NCI-H187 (cell line): Measurements from ENCODE around the gene PARD3B.

Experiments
- DNase-seq, 2 experiments: peaks; one replicate each; lab custom pipeline; 2025; lab: John Stamatoyannopoulos, UW

PARD3B gene

DNA sequence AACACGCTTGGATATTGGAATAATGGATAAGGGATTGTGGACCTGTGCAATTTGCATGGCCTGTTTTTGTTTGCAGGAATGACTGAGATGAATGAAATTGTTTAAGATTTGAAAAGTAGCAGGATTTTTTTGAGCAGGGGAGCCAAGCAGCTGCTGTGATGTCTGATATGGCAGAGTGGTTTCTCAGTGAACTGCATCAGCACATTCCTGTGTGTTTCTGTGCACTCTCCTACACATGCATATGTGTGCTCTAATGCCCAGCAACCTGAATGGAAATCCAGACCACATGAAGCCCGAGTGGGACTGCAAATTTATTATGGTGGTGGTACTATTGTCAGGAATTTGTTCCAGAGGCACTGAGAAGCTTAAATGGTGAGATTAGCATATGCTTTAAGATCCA lies 161.7 kb downstream of the PARD3B start:
- DNase-seq = no peak

DNA sequence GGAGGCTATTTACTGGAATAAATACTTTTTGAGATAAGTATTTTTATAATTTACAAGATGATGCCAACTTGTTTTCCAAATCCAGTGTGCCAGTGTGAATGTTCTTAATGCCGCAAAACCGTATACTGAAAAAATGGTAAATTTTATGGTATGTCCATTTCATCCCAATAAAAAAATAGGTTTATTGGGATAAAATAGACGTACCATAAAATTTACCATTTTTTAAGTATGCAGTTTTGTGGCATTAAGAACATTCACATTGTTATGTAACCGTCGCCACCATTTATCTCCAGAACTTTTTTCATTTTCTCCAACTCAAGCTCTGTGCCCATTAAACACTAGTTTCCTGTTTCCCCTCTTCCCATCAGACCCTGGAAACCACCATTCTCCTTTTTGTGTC lies 167.9 kb downstream of the PARD3B start:
- no peak for DNase-seq

DNA sequence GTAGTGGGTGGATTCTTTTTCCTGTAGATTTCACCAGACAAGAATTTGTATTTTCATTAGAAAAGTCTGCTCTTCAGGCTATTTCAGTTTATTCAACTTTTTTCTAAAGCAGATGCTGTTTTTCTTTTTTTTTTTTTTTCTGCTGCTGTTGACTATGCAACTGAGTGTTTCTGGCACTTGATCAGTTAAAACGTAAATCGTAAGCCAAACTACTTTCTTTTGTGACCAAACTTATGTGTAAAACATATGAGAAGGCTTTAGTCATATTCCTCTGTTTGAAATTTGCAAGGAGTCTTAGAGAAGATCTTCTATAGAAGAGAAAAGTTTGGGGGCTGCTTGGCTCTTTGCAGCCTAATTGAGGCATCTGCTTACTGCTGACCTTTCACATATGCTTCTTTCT lies 170.1 kb downstream of the PARD3B start:
- DNase-seq = no peak

GRCh38 chr2:204717591-204717990 lies 172.3 kb downstream of the PARD3B start:
- no peak for DNase-seq

- DNase-seq = no peak
Observed at GRCh38 chr2:204718607-204719006, 173.3 kb downstream of the PARD3B start.

DNA sequence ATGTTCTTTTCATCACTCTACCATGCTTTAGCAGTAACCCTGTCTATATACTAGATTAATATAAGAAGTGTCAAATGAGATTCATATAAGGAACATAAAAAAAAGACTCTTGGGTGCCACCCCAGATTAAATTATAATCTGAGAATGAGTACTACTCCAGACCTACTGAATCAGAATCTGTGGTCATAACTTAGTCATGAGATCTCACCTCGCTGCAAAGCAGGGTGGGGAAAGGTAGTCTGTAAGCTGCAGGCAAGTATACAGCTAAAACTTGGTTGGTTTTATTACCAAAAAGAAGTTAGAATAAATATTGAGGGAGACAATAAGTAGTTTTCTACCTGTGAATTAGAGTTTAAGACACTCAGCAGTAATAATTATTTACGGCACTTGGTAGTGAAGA lies 175.6 kb downstream of the PARD3B start:
- DNase-seq = no peak

DNA sequence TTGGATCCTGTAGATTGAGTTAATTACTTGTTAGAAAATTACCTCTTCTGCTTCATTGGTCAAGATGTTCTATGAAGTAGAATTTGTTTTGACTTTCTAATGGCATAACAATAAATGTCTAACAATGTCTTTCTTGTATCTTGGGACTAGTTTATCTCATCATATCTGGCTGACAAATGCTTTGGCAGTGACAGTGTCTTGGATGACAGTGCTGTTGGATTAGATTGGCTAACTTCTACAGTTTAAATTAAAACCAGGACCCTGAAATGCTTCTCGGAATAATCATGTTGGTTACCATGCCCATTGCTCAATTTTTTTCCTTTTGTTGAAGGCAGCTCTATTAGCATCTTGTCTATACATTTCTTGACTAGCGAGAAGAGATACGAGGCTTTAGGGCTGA lies 176.9 kb downstream of the PARD3B start:
- no peak for DNase-seq

GRCh38 chr2:204722691-204723090 lies 177.4 kb downstream of the PARD3B start:
- DNase-seq = no peak

DNA sequence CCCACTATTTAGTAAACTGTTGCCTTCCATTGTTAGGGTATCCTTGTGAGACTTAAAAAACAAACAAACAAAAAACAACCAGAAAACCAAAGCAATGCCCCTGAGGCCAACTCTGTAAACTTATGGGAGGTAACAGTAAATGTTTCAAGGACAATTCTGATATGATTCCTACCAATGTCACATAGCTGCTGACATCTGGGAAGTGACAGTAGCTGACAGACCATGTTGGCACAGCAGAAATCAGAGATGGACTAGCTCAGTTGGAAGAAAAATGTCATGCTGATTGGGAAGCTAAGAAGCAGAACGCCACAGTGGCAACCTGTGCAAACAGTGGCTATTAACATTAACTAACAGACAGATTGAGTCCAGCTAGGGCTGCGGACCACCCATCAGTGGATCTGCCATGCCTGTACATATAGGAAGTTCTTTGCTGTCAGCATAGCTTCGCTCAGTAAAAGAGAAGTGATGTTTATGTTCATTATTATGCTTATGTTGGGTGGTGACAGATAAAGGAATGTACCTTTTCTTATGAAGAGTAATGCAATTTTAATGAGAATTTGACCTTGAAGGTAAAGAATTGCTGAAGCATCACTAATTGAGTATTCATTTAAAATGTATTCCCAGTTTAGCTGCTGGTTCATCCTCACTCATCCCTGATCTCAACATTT lies 180.6 kb downstream of the PARD3B start:
- DNase-seq = no peak

DNA sequence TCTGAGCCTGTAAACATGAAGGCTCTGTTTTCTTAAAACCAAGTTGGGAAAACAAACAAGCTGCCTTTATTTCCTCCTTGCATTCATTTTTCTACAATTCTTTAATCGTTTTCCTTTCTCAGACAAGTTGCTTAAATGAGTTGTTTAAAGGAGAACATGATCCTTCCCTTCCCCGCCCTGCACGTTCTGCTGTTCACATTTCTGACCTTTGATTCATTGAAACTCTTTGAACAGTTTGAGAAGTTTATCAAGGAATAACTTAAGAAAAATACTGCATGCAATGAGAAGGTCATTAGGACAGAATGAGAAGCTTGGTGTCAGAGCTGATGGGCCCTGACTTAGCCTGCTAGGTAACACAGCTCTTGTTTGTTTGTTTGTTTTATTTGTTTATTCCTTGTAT lies 181.6 kb downstream of the PARD3B start:
- DNase-seq = no peak

GRCh38 chr2:204727368-204727767 lies 182.1 kb downstream of the PARD3B start:
- DNase-seq = no peak

DNA sequence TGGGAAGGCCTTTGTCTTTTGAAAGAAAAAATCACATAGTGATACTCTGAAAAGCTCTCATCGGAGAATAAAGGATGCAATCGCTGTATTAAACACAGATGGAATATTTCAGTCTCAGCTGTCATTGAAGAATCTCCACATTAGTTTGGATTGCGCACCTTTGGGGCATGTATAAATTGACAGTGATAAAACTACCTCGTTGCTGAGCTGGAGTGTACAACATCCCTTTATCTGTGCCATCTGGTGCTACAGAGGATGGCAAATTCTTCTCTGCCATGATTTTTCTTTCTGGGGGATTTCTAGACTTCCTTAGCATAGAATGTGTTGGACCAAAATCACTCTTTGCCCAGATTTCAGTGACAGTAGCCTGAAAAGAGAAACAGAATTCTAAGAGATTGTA lies 185.3 kb downstream of the PARD3B start:
- no peak for DNase-seq

DNA sequence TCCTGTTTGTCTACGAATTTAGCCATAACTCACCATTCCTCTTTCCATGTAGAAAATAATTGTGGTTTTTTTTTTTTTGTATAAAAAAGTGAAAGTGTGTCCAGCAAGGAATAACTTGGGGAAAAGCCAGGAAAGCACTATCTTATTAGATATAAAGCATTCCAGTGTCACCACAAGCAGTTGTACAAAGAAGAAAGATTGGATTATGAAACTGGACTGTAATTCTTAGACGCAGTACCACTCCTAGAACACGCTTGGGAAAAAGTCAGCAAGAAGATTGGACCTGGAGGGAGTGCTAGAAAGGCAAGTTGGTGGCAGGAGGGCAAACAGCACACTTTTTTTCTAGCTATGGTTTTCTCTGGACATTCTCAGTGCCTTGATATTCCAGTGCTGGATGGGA lies 186.7 kb downstream of the PARD3B start:
- no peak for DNase-seq

DNA sequence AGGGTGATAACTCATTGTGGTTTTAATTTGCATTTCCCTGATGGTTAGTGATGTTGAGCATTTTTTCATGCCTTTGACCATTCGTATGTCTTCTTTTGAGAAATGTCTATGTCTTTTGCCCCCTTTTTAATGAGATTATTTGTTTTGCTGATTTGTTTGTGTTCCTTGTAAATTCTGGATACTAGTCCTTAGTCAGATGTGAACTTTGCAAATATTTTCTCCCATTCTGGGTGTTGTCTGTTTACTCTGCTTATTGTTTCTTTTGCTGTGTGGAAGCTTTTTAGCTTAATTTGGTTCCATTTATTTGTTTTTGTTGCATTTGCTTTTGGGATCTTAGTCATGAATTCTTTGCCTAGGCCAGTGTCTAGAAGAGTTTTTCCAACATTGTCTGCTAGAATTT lies 192.0 kb downstream of the PARD3B start:
- no peak for DNase-seq

GRCh38 chr2:204738721-204739120 lies 193.4 kb downstream of the PARD3B start:
- no peak for DNase-seq

DNA sequence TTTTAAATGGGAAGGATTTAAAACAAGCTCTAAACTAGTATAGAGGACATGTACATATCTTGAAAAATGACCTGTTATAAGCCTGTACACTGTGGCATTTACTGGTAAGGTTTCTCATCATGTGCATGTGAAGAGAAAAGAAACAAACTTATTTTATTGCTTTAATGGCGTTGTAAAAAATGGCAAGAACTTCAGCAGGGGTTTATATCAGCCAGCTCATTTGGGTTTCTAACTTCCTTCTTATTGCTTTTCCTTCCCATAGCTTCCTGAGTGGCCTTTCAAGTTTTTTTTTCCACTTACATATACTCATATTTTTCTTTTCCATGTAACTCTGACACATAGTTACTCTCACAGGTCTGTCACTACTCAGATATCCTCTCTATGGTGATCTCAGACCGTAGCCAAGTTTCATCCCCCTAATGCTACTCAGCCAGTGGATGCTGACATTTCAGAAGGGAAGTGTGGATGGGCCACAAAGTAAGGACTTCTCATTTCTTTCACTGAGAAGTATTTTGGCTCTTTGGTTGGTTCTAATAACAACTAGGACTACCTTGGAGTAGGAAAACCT lies 198.2 kb downstream of the PARD3B start:
- DNase-seq = no peak

GRCh38 chr2:204744506-204744905 lies 199.2 kb downstream of the PARD3B start:
- no peak for DNase-seq

- DNase-seq = no peak
Observed at GRCh38 chr2:204748286-204748685, 203.0 kb downstream of the PARD3B start.

- no peak for DNase-seq
Observed at GRCh38 chr2:204749319-204749718, 204.0 kb downstream of the PARD3B start.

GRCh38 chr2:204750389-204750788 lies 205.1 kb downstream of the PARD3B start:
- no peak for DNase-seq

- no peak for DNase-seq
Observed at GRCh38 chr2:204751472-204751871, 206.2 kb downstream of the PARD3B start.

GRCh38 chr2:204753841-204754240 lies 208.6 kb downstream of the PARD3B start:
- no peak for DNase-seq

GRCh38 chr2:204754898-204755297 lies 209.6 kb downstream of the PARD3B start:
- no peak for DNase-seq

DNA sequence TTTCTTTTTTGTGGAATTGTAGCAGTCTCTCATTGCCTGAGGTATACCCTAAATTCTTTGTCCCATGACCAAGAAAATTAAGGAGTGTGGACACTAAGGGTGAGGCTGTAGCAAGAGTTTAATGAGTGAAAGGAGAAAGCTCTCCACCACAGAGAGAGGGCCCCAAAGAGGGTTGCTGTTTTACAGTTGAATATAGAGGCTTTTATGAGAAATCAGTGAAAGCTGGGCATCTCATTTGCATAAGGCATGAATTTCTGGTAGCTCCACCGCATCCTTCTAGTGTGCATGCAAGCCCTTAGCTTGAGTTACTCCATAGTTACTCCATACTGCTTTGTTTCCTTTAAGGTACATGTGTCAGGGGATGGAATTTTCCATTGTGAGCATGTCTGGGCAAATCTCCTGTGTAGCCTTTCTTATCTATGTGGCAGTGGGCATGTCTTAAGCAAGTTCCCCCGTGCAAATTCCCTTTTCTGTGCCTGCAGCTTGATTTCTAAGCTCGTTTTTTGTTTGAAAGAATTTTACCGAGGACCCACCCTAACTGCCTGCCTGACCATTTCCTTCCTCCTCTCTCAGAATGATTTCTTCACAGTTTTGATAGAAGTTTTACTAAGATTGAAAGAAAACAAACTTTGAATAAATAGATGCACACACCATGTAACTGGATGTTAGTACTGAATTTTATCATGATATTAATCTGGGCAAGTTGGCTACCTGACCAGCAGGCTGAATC lies 218.9 kb downstream of the PARD3B start:
- DNase-seq = no peak
